ENCODE data around the gene CCDC15.
"Not testable (repeated sequence)": the region's sequence is repeated elsewhere in the genome, so short reads cannot be mapped to it uniquely, and the experiment has no call there.

Gene CCDC15

DNA sequence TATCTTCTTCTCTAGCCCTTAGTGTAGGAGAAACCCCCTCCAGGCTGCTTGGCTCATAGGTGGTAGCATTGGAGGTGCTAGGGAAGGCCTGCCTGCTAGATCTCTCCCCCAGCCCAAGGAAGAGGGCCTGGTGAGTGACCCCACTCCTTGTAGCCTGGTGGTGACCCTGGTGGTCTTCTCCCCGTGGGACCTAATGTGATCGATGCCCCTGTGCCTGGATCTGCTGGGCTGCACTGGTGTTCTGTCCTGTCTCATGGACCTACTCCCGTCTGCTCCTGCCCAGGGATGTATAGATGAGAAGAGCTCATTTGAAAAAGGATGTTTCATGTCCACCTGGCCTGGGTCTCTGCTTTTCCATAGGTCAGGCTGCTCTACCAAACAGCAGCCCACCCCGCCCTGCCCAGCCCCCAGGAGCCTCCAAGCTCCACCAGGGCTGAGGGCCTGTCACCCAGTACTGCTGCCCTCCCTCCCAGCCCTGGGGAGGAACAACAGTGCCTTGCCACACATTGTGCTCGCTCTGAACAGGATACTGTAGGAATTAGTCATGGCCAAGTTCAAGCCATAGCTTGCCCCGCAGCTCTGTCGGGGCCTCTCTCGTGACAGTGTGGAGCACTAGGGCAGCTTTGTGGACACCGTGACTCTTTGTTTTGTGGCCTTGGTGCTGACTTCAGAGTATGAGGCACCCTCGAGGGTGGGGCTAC, 128.8 kb downstream of the CCDC15 start:
- no peak for DNase-seq

GRCh38 chr11:125083312-125084056, 129.5 kb downstream of the CCDC15 start:
- DNase-seq, result no peak

DNA sequence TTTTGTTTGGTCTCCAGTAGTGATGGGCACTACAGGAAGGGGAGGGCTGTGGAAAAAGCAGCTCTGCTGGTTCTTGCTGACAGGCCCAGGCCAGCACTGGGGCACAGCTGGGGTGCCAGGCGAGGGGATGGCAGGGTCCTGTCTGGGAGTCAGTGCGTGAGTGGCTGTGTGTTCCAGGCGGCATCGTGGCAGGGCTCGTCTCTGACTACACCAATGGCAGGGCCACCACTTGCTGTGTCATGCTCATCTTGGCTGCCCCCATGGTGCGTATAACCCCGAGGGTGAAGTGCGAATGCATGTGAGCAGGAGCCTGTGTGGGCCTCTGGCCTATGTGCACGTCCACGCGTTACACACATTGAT, 130.0 kb downstream of the CCDC15 start:
- DNase-seq, result no peak

- DNase-seq, result no peak
These were observed 130.8 kb downstream of the CCDC15 start for GRCh38 chr11:125084761-125085231.

GRCh38 chr11:125085301-125086081, 131.5 kb downstream of the CCDC15 start:
- DNase-seq, result no peak

GRCh38 chr11:125086633-125087296, 132.8 kb downstream of the CCDC15 start:
- no peak for DNase-seq

DNA sequence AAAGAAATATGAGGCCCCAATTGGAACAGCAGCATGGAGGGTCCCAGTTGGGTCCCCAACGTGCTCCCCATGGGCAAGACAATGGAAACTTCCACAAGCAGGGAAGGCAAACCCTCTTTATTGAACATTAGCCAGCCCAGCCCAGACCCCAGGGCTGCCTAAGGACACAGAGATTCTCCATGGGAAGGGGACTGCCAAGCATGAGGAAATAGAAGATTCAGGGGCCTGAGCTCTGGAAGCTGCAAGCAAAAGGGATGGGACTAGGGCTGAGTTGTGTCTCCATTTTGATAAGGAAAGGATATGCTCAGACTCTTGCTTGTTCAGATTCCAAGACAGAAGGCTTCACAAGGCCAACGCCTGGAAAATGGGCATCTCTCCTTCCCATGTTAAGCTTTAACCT, 134.1 kb downstream of the CCDC15 start:
- no peak for DNase-seq

DNA sequence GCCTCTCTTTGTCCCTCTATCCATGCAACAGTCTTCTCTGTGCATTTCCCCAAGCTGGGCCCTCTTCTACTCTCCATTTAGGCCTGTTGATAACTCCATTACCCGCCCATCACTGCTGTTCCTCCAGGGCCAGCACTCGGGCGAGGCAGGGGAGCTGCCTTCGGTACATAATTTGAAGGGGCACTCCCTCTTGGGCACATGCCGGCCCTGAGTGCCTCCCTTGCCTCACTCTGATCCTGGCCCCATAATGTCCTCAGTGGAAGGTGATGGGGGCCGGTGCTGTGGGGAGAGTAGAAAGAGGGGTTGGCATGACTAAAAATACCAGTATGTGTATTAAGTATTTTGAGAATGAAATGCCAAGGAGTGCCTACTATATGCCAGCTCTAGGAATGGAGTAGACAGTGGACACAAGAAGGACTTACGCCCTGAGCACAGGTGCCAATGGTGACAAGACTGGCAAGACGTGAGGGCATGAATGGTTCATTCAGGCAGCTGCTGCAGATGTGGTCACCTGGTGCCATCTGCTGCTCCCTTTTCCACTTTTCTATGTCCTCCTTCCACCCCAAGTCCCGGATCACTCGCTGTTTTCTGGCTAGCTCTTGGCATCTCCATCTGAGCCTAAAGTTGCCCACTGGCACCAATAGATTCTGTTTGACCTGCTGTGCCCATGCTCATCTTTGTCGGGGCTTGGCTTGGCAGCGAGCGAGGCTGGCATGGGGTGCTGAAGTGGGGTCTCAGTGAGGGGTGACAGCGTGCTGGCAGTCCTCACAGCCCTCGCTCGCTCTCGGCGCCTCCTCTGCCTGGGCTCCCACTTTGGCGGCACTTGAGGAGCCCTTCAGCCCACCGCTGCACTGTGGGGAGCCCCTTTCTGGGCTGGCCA, 134.8 kb downstream of the CCDC15 start:
- DNase-seq, result no peak

DNA sequence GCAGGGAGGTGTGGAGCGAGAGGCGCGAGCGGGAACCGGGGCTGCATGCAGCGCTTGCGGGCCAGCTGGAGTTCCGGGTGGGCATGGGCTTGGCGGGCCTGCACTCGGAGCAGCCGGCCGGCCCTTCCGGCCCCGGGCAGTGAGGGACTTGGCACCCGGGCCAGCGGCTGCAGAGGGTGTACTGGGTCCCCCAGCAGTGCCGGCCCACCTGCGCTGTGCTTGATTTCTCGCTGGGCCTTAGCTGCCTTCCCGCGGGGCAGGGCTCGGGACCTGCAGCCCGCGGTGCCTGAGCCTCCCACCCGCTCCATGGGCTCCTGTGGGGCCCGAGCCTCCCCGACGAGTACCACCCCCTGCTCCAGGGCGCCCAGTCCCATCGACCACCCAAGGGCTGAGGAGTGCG, 135.5 kb downstream of the CCDC15 start:
- DNase-seq, result not testable (repeated sequence)

GRCh38 chr11:125090151-125090550, 136.1 kb downstream of the CCDC15 start:
- not testable (repeated sequence) for DNase-seq

DNA sequence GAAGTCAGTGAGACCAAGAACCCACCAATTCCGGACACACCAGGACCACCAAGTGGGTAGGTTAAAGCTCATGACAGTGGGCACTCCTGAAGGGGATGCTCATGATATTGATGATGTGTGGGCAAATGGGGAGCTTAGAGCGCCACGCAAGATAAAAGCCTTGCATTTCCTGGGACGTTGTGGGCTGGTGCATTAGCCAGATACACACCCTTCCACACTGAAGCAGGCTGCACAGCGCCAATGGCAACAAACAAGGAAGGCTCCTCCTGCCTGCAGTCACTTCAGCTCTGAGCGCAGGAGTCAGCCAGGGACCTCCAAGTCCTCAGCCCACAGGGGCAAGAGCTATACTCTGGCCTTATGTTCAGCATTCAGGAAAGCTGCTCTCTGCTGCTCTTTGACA, 136.8 kb downstream of the CCDC15 start:
- no peak for DNase-seq

Data from T-helper 2 cell (primary cell).